Type B pancreatic cell (in vitro differentiated cells): ENCODE results near the gene CDH15. TPM values are rescaled to one million over a fixed set of nuclear protein-coding genes. Genes with fewer than 3 reads are reported as not detected.

ENCODE experiments used
- DNase-seq: peaks from one replicate; pipeline ENCODE4 v3.0.0; 2021; ENCODE audit warnings: mixed read lengths; ENCODE audit not compliant: unreplicated experiment; ENCODE audit errors: extremely low spot score
- H3K27ac Mint-ChIP-seq: 2 replicates; pipeline ENCODE4 v1.8.0; 2021; ENCODE audit warnings: mild to moderate bottlenecking, mixed read lengths
- H3K27me3 Mint-ChIP-seq: 2 replicates; pipeline ENCODE4 v1.8.0; 2021; ENCODE audit warnings: mixed read lengths
- H3K36me3 Mint-ChIP-seq: 2 replicates; pipeline ENCODE4 v1.8.0; 2021; ENCODE audit warnings: mixed read lengths
- H3K4me1 Mint-ChIP-seq: one replicate; pipeline ENCODE4 v1.8.0; 2021; ENCODE audit warnings: mixed read lengths; ENCODE audit not compliant: unreplicated experiment
- H3K4me3 Mint-ChIP-seq: 2 replicates; pipeline ENCODE4 v1.8.0; 2021; ENCODE audit warnings: mild to moderate bottlenecking, mixed read lengths
- H3K9me3 Mint-ChIP-seq: 2 replicates; pipeline ENCODE4 v1.8.0; 2021; ENCODE audit warnings: mixed read lengths
- CTCF ChIP-seq: fragments of 200-600 bp; sonication (generic); conservative IDR thresholded peaks from 2 replicates; pipeline ENCODE4 v1.5.0; 2021; ENCODE audit warnings: antibody characterized with exemption, mild to moderate bottlenecking
- total RNA-seq: library from RNA; stranded (reverse); gene quantifications from 2 replicates; pipeline ENCODE4 v1.2.1, GENCODE V29; 2021; ENCODE audit warnings: low replicate concordance

The CDH15 gene
- total RNA-seq, 1 donor from 2014 or later, result 5.0 TPM

- Mint-ChIP-seq H3K27ac (no peak overlapping the region), H3K27me3 (no peaks in the 10 kb centered on the region), H3K9me3 (no peaks in the 10 kb centered on the region)
Measured at GRCh38 chr16:89138513-89138795, 33.1 kb upstream of the CDH15 start.

DNA sequence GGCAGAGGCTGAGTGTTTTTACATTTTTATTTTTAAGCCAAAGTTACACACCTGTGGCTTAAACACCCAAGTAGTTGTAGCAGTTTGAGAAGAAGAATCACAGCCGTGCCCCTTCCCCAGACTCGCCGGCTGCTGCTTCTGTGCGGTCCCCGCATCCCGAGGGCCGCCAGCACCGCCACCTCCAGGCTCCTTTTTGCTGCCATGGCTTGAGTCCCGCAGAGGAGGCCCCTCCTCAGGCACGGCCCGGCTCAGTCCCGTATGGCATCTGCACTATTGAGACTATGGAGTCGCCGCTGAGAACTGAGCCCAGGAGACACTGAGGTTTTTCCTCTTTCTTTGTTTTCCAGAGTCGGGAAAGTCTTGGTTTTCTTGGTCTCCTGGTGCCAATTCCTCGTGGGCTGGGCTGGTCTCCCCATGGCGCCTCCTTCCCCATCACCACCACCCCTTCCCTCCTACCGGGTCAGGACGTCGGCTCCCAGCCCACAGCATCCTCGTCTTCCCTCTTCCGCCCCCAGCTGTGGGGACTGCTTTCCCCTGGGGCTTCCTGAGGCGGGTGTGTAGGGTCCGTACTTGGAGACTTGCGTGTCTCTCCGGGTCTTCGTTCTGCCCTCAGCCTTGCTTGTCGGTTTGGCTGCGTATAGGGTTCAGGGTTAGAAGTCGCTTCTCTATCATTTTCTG, 32.6 kb upstream of the CDH15 start:
- peaks cover 4% of the 10 kb centered on the region for H3K36me3 Mint-ChIP-seq
- TF ChIP-seq CTCF, result no peak
- H3K27ac Mint-ChIP-seq, result no peak overlapping the region
- DNase-seq, result no peak
- no peaks in the 10 kb centered on the region for H3K4me1 Mint-ChIP-seq
- H3K4me3 Mint-ChIP-seq, result no peak overlapping the region
- H3K27me3 Mint-ChIP-seq, result no peaks in the 10 kb centered on the region
- H3K9me3 Mint-ChIP-seq, result no peaks in the 10 kb centered on the region

More at GRCh38 chr16:89138513-89138795, 33.1 kb upstream of the CDH15 start:
- H3K4me1 Mint-ChIP-seq, result no peaks in the 10 kb centered on the region
- no peak for TF ChIP-seq CTCF
- H3K36me3 Mint-ChIP-seq, result peaks cover 4% of the 10 kb centered on the region
- DNase-seq, result no peak
- no peak overlapping the region for H3K4me3 Mint-ChIP-seq

GRCh38 chr16:89139907-89140361, 31.6 kb upstream of the CDH15 start:
- Mint-ChIP-seq H3K36me3 (no peaks in the 10 kb centered on the region), H3K27ac (no peak overlapping the region), H3K9me3 (no peaks in the 10 kb centered on the region), H3K4me3 (no peak overlapping the region), H3K4me1 (no peaks in the 10 kb centered on the region), H3K27me3 (no peaks in the 10 kb centered on the region)
- TF ChIP-seq CTCF, result no peak
- DNase-seq, result no peak

GRCh38 chr16:89140401-89140800, 31.1 kb upstream of the CDH15 start:
- no peaks in the 10 kb centered on the region for H3K9me3 Mint-ChIP-seq
- H3K36me3 Mint-ChIP-seq, result no peaks in the 10 kb centered on the region
- no peaks in the 10 kb centered on the region for H3K27me3 Mint-ChIP-seq
- no peak overlapping the region for H3K27ac Mint-ChIP-seq
- DNase-seq, result no peak
- H3K4me3 Mint-ChIP-seq, result no peak overlapping the region
- no peak for TF ChIP-seq CTCF
- H3K4me1 Mint-ChIP-seq, result no peaks in the 10 kb centered on the region

DNA sequence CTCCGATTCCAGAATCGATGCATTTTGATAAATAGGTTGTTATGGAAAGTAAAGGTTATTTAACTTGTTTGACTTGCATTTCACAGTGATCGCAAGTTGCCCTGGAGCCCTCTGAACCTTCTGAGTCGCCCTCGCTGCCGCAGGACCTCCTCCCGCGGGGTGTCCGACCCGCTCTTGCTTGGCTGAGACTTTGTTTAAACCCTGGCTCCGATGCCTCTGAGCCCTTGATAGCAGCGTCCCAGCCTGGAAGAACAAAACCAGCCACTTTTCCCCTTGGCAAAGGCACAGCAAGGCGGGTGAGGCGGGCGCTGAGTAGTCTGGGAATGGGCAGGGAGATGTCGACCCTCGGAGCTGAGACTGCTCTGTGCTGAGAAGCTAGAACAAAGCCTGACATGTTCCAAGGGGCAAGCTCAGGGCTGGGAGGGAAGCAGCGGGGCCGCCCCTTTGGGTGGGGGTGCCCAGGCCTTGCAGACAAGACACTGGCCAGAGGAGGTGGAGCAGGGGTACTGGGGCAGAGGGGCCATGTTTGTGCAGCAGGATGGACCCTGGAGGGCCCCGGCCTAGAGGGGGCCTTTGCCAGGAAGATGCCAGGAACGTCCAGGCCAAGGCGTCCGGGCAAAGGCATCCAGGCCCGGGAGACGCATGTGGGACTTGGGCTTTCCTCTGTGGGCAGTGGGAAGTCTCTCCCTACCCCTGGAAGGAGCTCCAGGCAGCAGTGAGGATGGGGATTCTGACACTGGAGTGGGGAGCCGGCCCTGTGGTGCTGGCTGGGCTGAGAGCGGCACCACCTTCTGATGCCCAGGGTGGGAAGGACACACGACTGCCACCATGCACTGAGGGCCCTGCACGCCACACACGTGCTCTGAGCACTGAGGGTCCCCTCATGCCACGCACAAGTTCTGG, 30.3 kb upstream of the CDH15 start:
- Mint-ChIP-seq H3K4me1 (no peaks in the 10 kb centered on the region), H3K36me3 (no peaks in the 10 kb centered on the region), H3K9me3 (no peaks in the 10 kb centered on the region), H3K27me3 (no peaks in the 10 kb centered on the region), H3K4me3 (no peak overlapping the region), H3K27ac (no peak overlapping the region)
- no peak for DNase-seq
- TF ChIP-seq CTCF, result no peak
